C4-2B (cell line): ENCODE results near the gene TRAF2.
"Not testable (repeated sequence)": the region's sequence is repeated elsewhere in the genome, so short reads cannot be mapped to it uniquely, and the experiment has no call there.

Source experiments
- CTCF ChIP-seq: fragments of 450-650 bp; conservative IDR thresholded peaks from 2 replicates; pipeline ENCODE4 v1.5.1; 2017; ENCODE audit warnings: mild to moderate bottlenecking
- ZFX ChIP-seq: fragments of 450-650 bp; IDR thresholded peaks from 2 replicates; pipeline ENCODE4 v1.6.1; 2017

DNA sequence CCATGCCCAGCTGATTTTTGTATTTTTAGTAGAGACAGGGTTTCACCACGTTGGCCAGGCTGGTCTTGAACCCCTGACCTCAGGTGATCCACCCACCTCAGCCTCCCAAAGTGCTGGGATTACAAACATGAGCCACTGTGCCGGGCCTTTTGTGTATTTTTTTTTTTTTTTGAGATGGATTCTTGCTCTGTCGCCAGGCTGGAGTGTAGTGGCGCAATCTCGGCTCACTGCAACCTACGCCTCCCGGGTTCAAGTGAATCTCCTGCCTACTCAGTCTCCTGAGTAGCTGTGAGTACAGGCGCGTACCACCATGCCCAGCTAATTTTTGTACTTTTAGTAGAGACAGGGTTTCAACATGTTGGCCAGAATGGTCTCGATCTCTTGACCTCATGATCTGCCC, 2.6 kb upstream of the TRAF2 start:
- TF ChIP-seq CTCF, ZFX: not testable (repeated sequence)
